LNCaP clone FGC (cell line): ENCODE data around the gene SCART1.
"Not testable (repeated sequence)": the region's sequence is repeated elsewhere in the genome, so short reads cannot be mapped to it uniquely, and the experiment has no call there.

Source experiments
- DNase-seq: peaks from one replicate; pipeline ENCODE4 v3.0.0-alpha.2; 2011; ENCODE audit warnings: low read depth
- H3K4me3 ChIP-seq: 2 replicates; pipeline ENCODE4 v1.5.1; 2011; ENCODE audit warnings: mild to moderate bottlenecking, low read depth, low read length, control low read depth
- CTCF ChIP-seq: IDR thresholded peaks from 2 replicates; pipeline ENCODE4 v1.5.1; 2012; ENCODE audit warnings: mild to moderate bottlenecking; ENCODE audit not compliant: control insufficient read depth, insufficient read depth; ENCODE audit errors: extremely low read depth

Gene SCART1

GRCh38 chr10:133464582-133465031, 10.9 kb downstream of the SCART1 start:
- H3K4me3 ChIP-seq = no peak overlapping the region
- no peak for TF ChIP-seq CTCF
- DNase-seq = no peak

- no peak for DNase-seq
- TF ChIP-seq CTCF = no peak
- H3K4me3 ChIP-seq = no peak overlapping the region
These were observed 11.6 kb downstream of the SCART1 start for GRCh38 chr10:133465191-133465949.

GRCh38 chr10:133465950-133466474, 12.3 kb downstream of the SCART1 start:
- DNase-seq = no peak
- H3K4me3 ChIP-seq = no peak overlapping the region
- no peak for TF ChIP-seq CTCF

GRCh38 chr10:133466683-133467275, 13.0 kb downstream of the SCART1 start:
- no peak for DNase-seq
- H3K4me3 ChIP-seq = no peak overlapping the region
- no peak for TF ChIP-seq CTCF

- DNase-seq = no peak
- H3K4me3 ChIP-seq = no peak overlapping the region
- TF ChIP-seq CTCF = no peak
These were observed 13.7 kb downstream of the SCART1 start for GRCh38 chr10:133467286-133467911.

GRCh38 chr10:133469205-133469604, 15.5 kb downstream of the SCART1 start:
- H3K4me3 ChIP-seq, DNase-seq: not testable (repeated sequence)
